ENCODE data around the gene ARHGAP15.

- TF ChIP-seq CTCF (IDR thresholded peaks at IDR 0.05) (no peak), POLR2A (IDR thresholded peaks at IDR 0.05) (no peak)
Observed at GRCh38 chr2:143195511-143195910, 66.3 kb downstream of the ARHGAP15 start.

Measured in esophagus squamous epithelium (tissue), 4 donors.